HCT116 (cell line): ENCODE results near the gene IDUA. TPM values are rescaled to one million over a fixed set of nuclear protein-coding genes. Genes with fewer than 3 reads are reported as not detected.
A peak's percentile ranks its signal among the peaks of the same experiment; 100 is the strongest.

ENCODE experiments used
- ATAC-seq: fragments of 200-7000 bp; cut with Tn5 transposase; 2 replicates; pipeline ENCODE4 v1.9.1; 2020; ENCODE audit warnings: mild to moderate bottlenecking, moderate library complexity
- BruUV-seq: library from RNA; stranded (reverse); fragments of 400-500 nt; replicated peaks from 2 replicates; lab custom pipeline; 2021; lab: Mats Ljungman, UMichigan
- CTCF ChIA-PET: fragments of 300-600 bp; sonication (Branson Sonifier 250); formaldehyde crosslinking; loops from one replicate; lab custom pipeline; 2021; ENCODE audit warnings: antibody characterized with exemption; lab: Charles Lee
- POLR2A ChIA-PET: fragments of 300-600, 350-600 bp; sonication (Branson Sonifier 250); formaldehyde crosslinking; loops from one replicate; lab custom pipeline; 2021; ENCODE audit warnings: antibody characterized with exemption; lab: Charles Lee
- RAD21 ChIA-PET, 2 experiments: fragments of 300-600 bp; sonication (Branson Sonifier 250); formaldehyde crosslinking; loops; one replicate each; lab custom pipeline; 2023; ENCODE audit warnings: low total read pairs in 2 of 2; ENCODE audit not compliant: uncharacterized antibody in 2 of 2, unreplicated experiment in 2 of 2, low non-redundant PET in 1 of 2; lab: Charles Lee
- DNase-seq: peaks from one replicate; pipeline ENCODE4 v3.0.0-alpha.2; 2010; ENCODE audit warnings: low read depth, low spot score
- H2AFZ ChIP-seq: fragments of 200-600 bp; shearing (Covaris generic), sonication (generic); 2 replicates; pipeline ENCODE4 v1.6.1; 2017; ENCODE audit warnings: low read depth, mixed run types, mixed read lengths, antibody characterized with exemption, low read length; ENCODE audit not compliant: poor library complexity, severe bottlenecking
- H3K27ac ChIP-seq: 2 replicates; pipeline ENCODE4 v1.5.1; 2012; ENCODE audit warnings: low read depth, low read length
- H3K27me3 ChIP-seq: fragments of 200-600 bp; sonication (generic); 2 replicates; pipeline ENCODE4 v1.6.1; 2016; ENCODE audit warnings: mixed run types, low read length, mixed read lengths; ENCODE audit not compliant: insufficient read depth
- H3K36me3 ChIP-seq, 2 experiments: fragments of 200-500 bp in 1 of 2; fragments of 200-600 bp in 1 of 2; sonication (Bioruptor generic) in 1 of 2; sonication (generic) in 1 of 2; 2 replicates each; pipeline versions ENCODE4 v1.5.1 to v1.6.1; 2014 to 2016; ENCODE audit warnings: low read length in 2 of 2, inconsistent platforms in 1 of 2, mixed read lengths in 1 of 2, mixed run types in 1 of 2; ENCODE audit not compliant: insufficient read depth in 2 of 2, control insufficient read depth in 1 of 2
- H3K4me1 ChIP-seq, 2 experiments: fragments of 200-600 bp in 1 of 2; sonication (generic) in 1 of 2; 2 replicates each; pipeline versions ENCODE4 v1.5.1 to v1.6.1; 2012 to 2017; ENCODE audit warnings: low read length in 2 of 2, inconsistent platforms in 1 of 2, mild to moderate bottlenecking in 1 of 2, mixed read lengths in 1 of 2, mixed run types in 1 of 2, moderate library complexity in 1 of 2; ENCODE audit not compliant: insufficient read depth in 2 of 2, control insufficient read depth in 1 of 2
- H3K4me2 ChIP-seq: fragments of 200-600 bp; sonication (generic); 2 replicates; pipeline ENCODE4 v1.6.1; 2017; ENCODE audit warnings: mixed run types, low read length, mixed read lengths
- H3K4me3 ChIP-seq, 2 experiments: fragments of 200-600 bp in 1 of 2; sonication (generic) in 1 of 2; replicated peaks in 1 of 2; 2 replicates each; pipeline ENCODE4 v1.5.1; 2011 to 2016; ENCODE audit warnings: low read length in 2 of 2, control low read depth in 1 of 2, low read depth in 1 of 2, mild to moderate bottlenecking in 1 of 2, mixed read lengths in 1 of 2, mixed run types in 1 of 2
- H3K79me2 ChIP-seq: fragments of 200-600 bp; sonication (generic); 2 replicates; pipeline ENCODE4 v1.6.1; 2017; ENCODE audit warnings: mild to moderate bottlenecking, mixed run types, low read length, moderate library complexity, mixed read lengths; ENCODE audit not compliant: insufficient read depth
- H3K9ac ChIP-seq: fragments of 200-600 bp; sonication (generic); 2 replicates; pipeline ENCODE4 v1.6.1; 2016; ENCODE audit warnings: low read length, mixed read lengths
- H3K9me2 ChIP-seq: fragments of 200-600 bp; sonication (generic), shearing (Covaris generic); 2 replicates; pipeline ENCODE4 v1.6.1; 2017; ENCODE audit warnings: mixed run types, mild to moderate bottlenecking, moderate library complexity; ENCODE audit not compliant: insufficient read depth
- H3K9me3 ChIP-seq, 2 experiments: fragments of 200-500 bp in 1 of 2; fragments of 200-600 bp in 1 of 2; sonication (Bioruptor generic) in 1 of 2; sonication (generic) in 1 of 2; 2 replicates each; pipeline ENCODE4 v1.6.1; 2014 to 2017; ENCODE audit warnings: low read length in 2 of 2, mixed read lengths in 2 of 2, inconsistent platforms in 1 of 2, low read depth in 1 of 2, mild to moderate bottlenecking in 1 of 2, mixed run types in 1 of 2, moderate library complexity in 1 of 2; ENCODE audit not compliant: control insufficient read depth in 1 of 2, insufficient read depth in 1 of 2
- H4K20me1 ChIP-seq: fragments of 200-600 bp; sonication (generic), shearing (Covaris generic); 2 replicates; pipeline ENCODE4 v1.6.1; 2017; ENCODE audit warnings: mixed run types, mild to moderate bottlenecking, moderate library complexity; ENCODE audit not compliant: insufficient read depth
- EGR1 ChIP-seq: IDR thresholded peaks from 2 replicates; pipeline ENCODE4 v1.6.1; 2012; ENCODE audit warnings: low read depth
- ELF1 ChIP-seq: IDR thresholded peaks from 2 replicates; pipeline ENCODE4 v1.6.1; 2012; ENCODE audit warnings: low read depth, borderline replicate concordance
- EZH2phosphoT487 ChIP-seq: fragments of 200-600 bp; IDR thresholded peaks from 2 replicates; pipeline ENCODE4 v1.6.1; 2018; ENCODE audit warnings: antibody characterized with exemption, borderline replicate concordance
- FOSL1 ChIP-seq: IDR thresholded peaks from 2 replicates; pipeline ENCODE4 v1.6.1; 2012; ENCODE audit warnings: low read depth
- RAD21 ChIP-seq: IDR thresholded peaks from 2 replicates; pipeline ENCODE4 v1.6.1; 2012; ENCODE audit warnings: low read depth, mild to moderate bottlenecking
- SIN3A ChIP-seq: IDR thresholded peaks from 2 replicates; pipeline ENCODE4 v1.6.1; 2012; ENCODE audit warnings: low read depth
- YY1 ChIP-seq: IDR thresholded peaks from 2 replicates; pipeline ENCODE4 v1.6.1; 2011; ENCODE audit warnings: low read length, low read depth, moderate library complexity, mild to moderate bottlenecking; ENCODE audit not compliant: insufficient replicate concordance; ENCODE audit errors: extremely low read depth
- ZBTB33 ChIP-seq: IDR thresholded peaks from 2 replicates; pipeline ENCODE4 v1.6.1; 2011; ENCODE audit warnings: mild to moderate bottlenecking, low read length, moderate library complexity; ENCODE audit not compliant: insufficient replicate concordance; ENCODE audit errors: extremely low read depth
- ZNF274 ChIP-seq: fragments of 200-500 bp; sonication (Bioruptor generic); IDR thresholded peaks from 2 replicates; pipeline ENCODE4 v1.6.1; 2014; ENCODE audit warnings: mild to moderate bottlenecking, low read depth, low read length, inconsistent platforms
- intact Hi-C: fragments of 100-400 bp; cut with micrococcal nuclease; formaldehyde crosslinking; loops from 2 replicates; pipeline ENCODE4 v1.10.0; 2022
- total RNA-seq: library from RNA; stranded (reverse); gene quantifications from one replicate; pipeline ENCODE4 v1.2.1, GENCODE V29; 2021; ENCODE audit not compliant: unreplicated experiment
- TF ChIP-seq, protein P1 (sequence below): IDR thresholded peaks from 2 replicates; pipeline ENCODE4 v1.6.1; 2012; ENCODE audit warnings: low read depth

IDUA gene
- total RNA-seq, 1 experiment from 2014 or later: 28.2 TPM

- H3K4me1 ChIP-seq: peaks cover 25 to 46% of the 10 kb centered on the region in 2 experiments
- intact Hi-C loops: no loop called here
- no peaks in the 10 kb centered on the region for H3K36me3 ChIP-seq
- H3K9me2 ChIP-seq: no peaks in the 10 kb centered on the region
- peak overlapping the region; percentile 59 for H3K9ac ChIP-seq
- no TSS peak for BruUV-seq
- no peaks in the 10 kb centered on the region for H3K9me3 ChIP-seq
- peak overlapping the region in 1 of 2 experiments; percentile 47; a peak in 2 of 4 replicates for H3K4me3 ChIP-seq
- no peak for DNase-seq
- peak overlapping the region; percentile 3; the same call in 1 of the 2 replicates for H3K27ac ChIP-seq
- RAD21 ChIA-PET: no interaction called here
- CTCF ChIA-PET: interaction anchor here (1.1 kb wide), 1 partner anchor 60 kb away, joined by 3 read pairs; no protein-coding TSS in a partner anchor
- no peak for TF ChIP-seq EGR1
- no peak for TF ChIP-seq SIN3A
- no peak for TF ChIP-seq FOSL1
- no peak for TF ChIP-seq RAD21
- TF ChIP-seq, protein P1, sequence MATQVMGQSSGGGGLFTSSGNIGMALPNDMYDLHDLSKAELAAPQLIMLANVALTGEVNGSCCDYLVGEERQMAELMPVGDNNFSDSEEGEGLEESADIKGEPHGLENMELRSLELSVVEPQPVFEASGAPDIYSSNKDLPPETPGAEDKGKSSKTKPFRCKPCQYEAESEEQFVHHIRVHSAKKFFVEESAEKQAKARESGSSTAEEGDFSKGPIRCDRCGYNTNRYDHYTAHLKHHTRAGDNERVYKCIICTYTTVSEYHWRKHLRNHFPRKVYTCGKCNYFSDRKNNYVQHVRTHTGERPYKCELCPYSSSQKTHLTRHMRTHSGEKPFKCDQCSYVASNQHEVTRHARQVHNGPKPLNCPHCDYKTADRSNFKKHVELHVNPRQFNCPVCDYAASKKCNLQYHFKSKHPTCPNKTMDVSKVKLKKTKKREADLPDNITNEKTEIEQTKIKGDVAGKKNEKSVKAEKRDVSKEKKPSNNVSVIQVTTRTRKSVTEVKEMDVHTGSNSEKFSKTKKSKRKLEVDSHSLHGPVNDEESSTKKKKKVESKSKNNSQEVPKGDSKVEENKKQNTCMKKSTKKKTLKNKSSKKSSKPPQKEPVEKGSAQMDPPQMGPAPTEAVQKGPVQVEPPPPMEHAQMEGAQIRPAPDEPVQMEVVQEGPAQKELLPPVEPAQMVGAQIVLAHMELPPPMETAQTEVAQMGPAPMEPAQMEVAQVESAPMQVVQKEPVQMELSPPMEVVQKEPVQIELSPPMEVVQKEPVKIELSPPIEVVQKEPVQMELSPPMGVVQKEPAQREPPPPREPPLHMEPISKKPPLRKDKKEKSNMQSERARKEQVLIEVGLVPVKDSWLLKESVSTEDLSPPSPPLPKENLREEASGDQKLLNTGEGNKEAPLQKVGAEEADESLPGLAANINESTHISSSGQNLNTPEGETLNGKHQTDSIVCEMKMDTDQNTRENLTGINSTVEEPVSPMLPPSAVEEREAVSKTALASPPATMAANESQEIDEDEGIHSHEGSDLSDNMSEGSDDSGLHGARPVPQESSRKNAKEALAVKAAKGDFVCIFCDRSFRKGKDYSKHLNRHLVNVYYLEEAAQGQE: no peak
- no peak for TF ChIP-seq ZBTB33
- no peak for TF ChIP-seq ZNF274
- TF ChIP-seq ELF1: no peak
- no peak for TF ChIP-seq EZH2phosphoT487
- TF ChIP-seq YY1: no peak
- H3K79me2 ChIP-seq: no peaks in the 10 kb centered on the region
- H4K20me1 ChIP-seq: no peaks in the 10 kb centered on the region
- POLR2A ChIA-PET: no interaction called here
- H3K27me3 ChIP-seq: no peaks in the 10 kb centered on the region
- H3K4me2 ChIP-seq: peak overlapping the region; percentile 72
- ATAC-seq: no peak
- peak overlapping the region; percentile 65 for H2AFZ ChIP-seq
These were observed 60.5 kb downstream of the IDUA start for GRCh38 chr4:1047106-1047975.
